Adrenal gland (tissue), 12 donors: Measurements from ENCODE around the gene CDHR2. TPM values are rescaled to one million over a fixed set of nuclear protein-coding genes. Genes with fewer than 3 reads are reported as not detected.

ENCODE experiments used
- DNase-seq, 7 donors: peaks; one replicate each; pipeline ENCODE4 v3.0.0-alpha.2; 2019 to 2020
- H3K27ac ChIP-seq, 5 donors: fragments of 200-600 bp; sonication (generic) in 4 of 5; 1 replicate in 3 of 5; 2 replicates in 2 of 5; pipeline versions ENCODE4 v1.5.1 to v1.8.0; 2016 to 2020; ENCODE audit warnings: mild to moderate bottlenecking in 1 of 5
- H3K27me3 ChIP-seq: fragments of 200-600 bp; 2 replicates; pipeline ENCODE4 v1.8.0; 2021
- H3K36me3 ChIP-seq, 2 donors: fragments of 200-600 bp; replicated peaks in 1 of 2; 1 replicate in 1 of 2; 2 replicates in 1 of 2; pipeline versions ENCODE4 v1.5.1 to v1.8.0; 2018 to 2022
- H3K4me1 ChIP-seq, 2 donors: fragments of 200-600 bp; replicated peaks in 1 of 2; 1 replicate in 1 of 2; 2 replicates in 1 of 2; pipeline versions ENCODE4 v1.5.1 to v1.8.0; 2018 to 2021
- H3K4me3 ChIP-seq, 4 donors: fragments of 200-600 bp; sonication (generic) in 3 of 4; one replicate each; pipeline ENCODE4 v1.5.1; 2016 to 2018
- H3K9me3 ChIP-seq, 3 donors: fragments of 200-600 bp; sonication (generic) in 1 of 3; replicated peaks in 1 of 3; 1 replicate in 2 of 3; 2 replicates in 1 of 3; pipeline versions ENCODE4 v1.5.1 to v1.8.0; 2016 to 2021
- CTCF ChIP-seq, 6 experiments: fragments of 450-650 bp in 4 of 6; fragments of 200-600 bp in 2 of 6; sonication (generic) in 1 of 6; IDR thresholded peaks; 1 replicate in 5 of 6; 2 replicates in 1 of 6; pipeline versions ENCODE4 v1.5.1 to v1.8.0; 2016 to 2021; ENCODE audit warnings: antibody characterized with exemption in 6 of 6, mild to moderate bottlenecking in 2 of 6, moderate library complexity in 1 of 6
- POLR2A ChIP-seq, 2 donors: fragments of 450-650 bp; IDR thresholded peaks; one replicate each; pipeline ENCODE4 v1.6.1; 2017; ENCODE audit warnings: antibody characterized with exemption in 2 of 2, mild to moderate bottlenecking in 2 of 2, moderate library complexity in 1 of 2
- WGBS, 4 donors: extraction: QIAGEN DNeasy Blood & Tissue Kit in 2 of 4; methylation state at CpG; one replicate each; pipeline versions ENCODE4 v1.1.5 to v1.1.7; 2013 to 2017; 5-methylcytosine and 5-hydroxymethylcytosine counted together
- intact Hi-C, 2 donors: fragments of 100-400 bp; cut with DNase I; formaldehyde crosslinking; loops; one replicate each; pipeline versions ENCODE4 v1.14.1 to v1.15.0; 2022 to 2023
- polyA plus RNA-seq, 3 donors: library from polyadenylated mRNA; stranded (reverse); fragments of 200-250 nt in 2 of 3; fragments of 350-450 nt in 1 of 3; fragmentation: Illumina TruSeq in 1 of 3; extraction: RNeasy Lipid Tissue Mini Kit (QIAGEN cat#74804) in 1 of 3; gene quantifications; one replicate each; pipeline ENCODE4 v1.2.3, GENCODE V29; 2013 to 2014
- total RNA-seq, 9 donors: library from RNA; depleted of rRNA in 4 of 9; stranded (reverse); fragments of >200 nt in 4 of 9; fragments of 120-200 nt in 1 of 9; fragmentation: NEBNext Ultra II Directional in 1 of 9; extraction: Animal tissue kit (Norgen Biotek cat#: 25700) in 1 of 9; gene quantifications; one replicate each; pipeline versions ENCODE4 v1.1.0 to v1.2.4, GENCODE V29; 2013 to 2023
- donor health status: healthy with polysubstance abuse.
- donor health status: Bipolar disorder and iron deficiency.
- donor health status: DM: yes; HTN: yes; CAD: no.
- donor health status: DM: no; HTN: no; CAD: no.
- donor health status: DM: no; HTN: no; CAD: no.
- donor health status: DM: yes; HTN: yes; CAD: no.

CDHR2 gene
- total and polyA plus RNA-seq, 12 donors = under 0.01 to 0.55 (median 0.15) TPM; not detected in 2

GRCh38 chr5:176561259-176561658 is 12.1 kb downstream of the CDHR2 start:
- no peaks in the 10 kb centered on the region for H3K36me3 ChIP-seq
- intact Hi-C loops = no loop called here
- H3K9me3 ChIP-seq = no peaks in the 10 kb centered on the region
- TF ChIP-seq CTCF (IDR thresholded peaks at IDR 0.05) (no peak), POLR2A (IDR thresholded peaks at IDR 0.05) (no peak)
- H3K4me3 ChIP-seq = no peak overlapping the region
- WGBS, 4 donors = 84 to 89% (median 86%) methylated on average over 3 of the region's 3 CpGs
- H3K27ac ChIP-seq = no peak overlapping the region
- DNase-seq = no peak
- H3K27me3 ChIP-seq = no peaks in the 10 kb centered on the region
- H3K4me1 ChIP-seq = no peaks in the 10 kb centered on the region

DNA sequence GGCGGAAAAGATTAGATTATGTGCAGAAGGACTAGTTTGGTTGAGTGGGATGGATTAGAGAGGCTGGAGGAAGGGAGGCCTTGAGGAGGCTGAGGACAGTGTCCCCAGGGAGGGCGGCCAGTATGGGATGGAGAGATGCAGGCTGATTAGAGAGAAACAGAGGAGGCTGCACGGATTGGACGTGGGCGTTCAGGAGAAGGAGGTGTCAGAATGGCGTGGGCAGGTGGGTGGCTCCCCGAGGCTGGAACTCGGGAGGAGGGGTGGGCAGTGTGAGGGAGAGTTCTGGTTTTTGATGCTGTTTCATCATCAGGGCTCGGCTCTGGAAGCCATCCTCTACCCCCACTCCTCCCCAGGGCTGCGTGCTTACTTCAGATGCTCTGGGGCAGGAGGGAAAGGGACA is 13.0 kb downstream of the CDHR2 start:
- H3K4me3 ChIP-seq = no peak overlapping the region
- intact Hi-C loops = no loop called here
- H3K27me3 ChIP-seq = no peaks in the 10 kb centered on the region
- no peaks in the 10 kb centered on the region for H3K36me3 ChIP-seq
- TF ChIP-seq POLR2A (IDR thresholded peaks at IDR 0.05) = no peak
- no peak for TF ChIP-seq CTCF (IDR thresholded peaks at IDR 0.05)
- H3K9me3 ChIP-seq = no peaks in the 10 kb centered on the region
- DNase-seq = no peak
- WGBS, 4 donors = 61 to 74% (median 68%) methylated on average over 10 of the region's 10 CpGs
- no peak overlapping the region for H3K27ac ChIP-seq
- H3K4me1 ChIP-seq = no peaks in the 10 kb centered on the region

GRCh38 chr5:176564002-176564401 is 14.9 kb downstream of the CDHR2 start:
- H3K27me3 ChIP-seq = no peaks in the 10 kb centered on the region
- H3K27ac ChIP-seq = no peak overlapping the region
- intact Hi-C loops = no loop called here
- TF ChIP-seq CTCF (IDR thresholded peaks at IDR 0.05) = no peak
- H3K4me3 ChIP-seq = no peak overlapping the region
- H3K4me1 ChIP-seq = no peaks in the 10 kb centered on the region
- no peak for DNase-seq
- no peaks in the 10 kb centered on the region for H3K36me3 ChIP-seq
- WGBS, 4 donors = 76 to 86% (median 81%) methylated on average over 9 to 10 of the region's 10 CpGs
- H3K9me3 ChIP-seq = no peaks in the 10 kb centered on the region

DNA sequence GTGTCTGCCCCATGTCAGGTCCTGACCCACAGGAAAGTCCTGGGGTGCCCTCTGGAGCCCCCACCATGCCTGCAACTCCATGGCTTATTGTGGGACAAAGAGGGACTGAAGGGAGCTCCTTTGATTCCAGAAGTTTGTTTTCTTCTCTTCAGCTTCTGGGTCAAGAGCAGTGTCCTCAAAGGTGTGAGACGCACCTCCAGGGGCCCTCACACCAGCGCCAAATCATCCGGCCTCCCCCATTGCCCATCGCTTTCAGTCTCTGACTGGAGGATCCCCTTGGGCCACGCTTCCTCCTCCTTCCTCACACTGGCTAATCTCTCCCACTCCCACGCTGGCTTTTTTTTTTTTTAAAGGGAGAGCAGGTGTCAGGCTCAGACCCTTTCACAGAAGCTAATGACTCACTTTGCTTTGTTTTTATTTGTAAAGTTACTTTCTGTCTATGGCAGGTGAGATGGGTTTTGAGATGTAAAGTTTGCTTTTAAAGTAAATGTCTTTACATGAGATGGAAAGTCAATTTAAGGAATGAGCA is 16.7 kb downstream of the CDHR2 start:
- TF ChIP-seq CTCF (IDR thresholded peaks at IDR 0.05) (no peak), POLR2A (IDR thresholded peaks at IDR 0.05) (no peak)
- no peak for DNase-seq
- Histone ChIP-seq H3K27me3 (no peaks in the 10 kb centered on the region), H3K27ac (no peak overlapping the region), H3K4me3 (no peak overlapping the region), H3K9me3 (no peaks in the 10 kb centered on the region), H3K36me3 (no peaks in the 10 kb centered on the region), H3K4me1 (no peaks in the 10 kb centered on the region)
- intact Hi-C loops = no loop called here
- WGBS, 4 donors = 76 to 82% (median 79%) methylated on average over 6 of the region's 6 CpGs
